GM13977 (cell line): ENCODE data around the gene COPS9.

Source experiments
- DNase-seq: peaks from one replicate; pipeline ENCODE4 v3.0.0; 2012; ENCODE audit warnings: low spot score
- in situ Hi-C: fragments of 300-500 bp; cut with MboI; formaldehyde crosslinking; loops from one replicate; pipeline ENCODE4 v1.12.0; 2022; ENCODE audit warnings: low sequenced_read_pairs, low pct_unique_long_range_greater_than_20kb, mixed read lengths, inconsistent platforms; ENCODE audit not compliant: unreplicated experiment
- TF ChIP-seq, protein P1 (sequence below): IDR thresholded peaks from 2 replicates; pipeline ENCODE4 v1.5.1; 2012; ENCODE audit warnings: mild to moderate bottlenecking, control low read depth; ENCODE audit not compliant: insufficient read depth; ENCODE audit errors: extremely low read depth, missing control alignments

COPS9 gene

DNA sequence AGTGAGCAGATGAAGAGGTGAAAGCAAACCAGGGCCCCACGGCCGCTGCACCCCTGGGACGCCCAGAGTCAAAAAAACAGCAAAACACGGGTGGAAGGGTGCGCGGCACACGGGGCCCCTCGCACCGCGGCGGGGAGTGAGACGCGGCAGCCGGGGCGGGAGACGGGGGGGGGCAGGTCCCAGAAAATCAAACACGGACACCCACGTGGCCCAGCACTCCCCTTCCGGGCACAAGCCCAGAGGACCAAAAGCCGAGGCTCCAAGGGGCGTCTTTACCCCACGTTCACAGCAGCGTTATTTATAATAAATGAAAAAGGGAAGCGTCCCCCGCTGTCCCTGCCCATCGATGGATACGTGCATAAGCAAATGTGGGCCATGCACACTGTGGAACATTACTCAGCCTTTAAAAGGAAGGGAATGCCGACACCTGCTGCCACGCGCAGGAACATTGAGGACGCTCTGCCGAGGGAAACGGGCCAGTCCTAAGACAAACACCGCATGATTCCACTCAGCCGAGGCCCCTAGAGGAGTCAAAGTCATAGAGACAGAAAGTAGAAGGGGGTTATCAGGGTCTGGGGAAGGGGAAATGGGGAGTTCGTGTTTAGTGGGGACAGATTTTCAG lies 677 bp upstream of the COPS9 start:
- in situ Hi-C loops: no loop called here
- TF ChIP-seq, protein P1, sequence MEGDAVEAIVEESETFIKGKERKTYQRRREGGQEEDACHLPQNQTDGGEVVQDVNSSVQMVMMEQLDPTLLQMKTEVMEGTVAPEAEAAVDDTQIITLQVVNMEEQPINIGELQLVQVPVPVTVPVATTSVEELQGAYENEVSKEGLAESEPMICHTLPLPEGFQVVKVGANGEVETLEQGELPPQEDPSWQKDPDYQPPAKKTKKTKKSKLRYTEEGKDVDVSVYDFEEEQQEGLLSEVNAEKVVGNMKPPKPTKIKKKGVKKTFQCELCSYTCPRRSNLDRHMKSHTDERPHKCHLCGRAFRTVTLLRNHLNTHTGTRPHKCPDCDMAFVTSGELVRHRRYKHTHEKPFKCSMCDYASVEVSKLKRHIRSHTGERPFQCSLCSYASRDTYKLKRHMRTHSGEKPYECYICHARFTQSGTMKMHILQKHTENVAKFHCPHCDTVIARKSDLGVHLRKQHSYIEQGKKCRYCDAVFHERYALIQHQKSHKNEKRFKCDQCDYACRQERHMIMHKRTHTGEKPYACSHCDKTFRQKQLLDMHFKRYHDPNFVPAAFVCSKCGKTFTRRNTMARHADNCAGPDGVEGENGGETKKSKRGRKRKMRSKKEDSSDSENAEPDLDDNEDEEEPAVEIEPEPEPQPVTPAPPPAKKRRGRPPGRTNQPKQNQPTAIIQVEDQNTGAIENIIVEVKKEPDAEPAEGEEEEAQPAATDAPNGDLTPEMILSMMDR: no peak
- DNase-seq: peak; percentile 56

DNA sequence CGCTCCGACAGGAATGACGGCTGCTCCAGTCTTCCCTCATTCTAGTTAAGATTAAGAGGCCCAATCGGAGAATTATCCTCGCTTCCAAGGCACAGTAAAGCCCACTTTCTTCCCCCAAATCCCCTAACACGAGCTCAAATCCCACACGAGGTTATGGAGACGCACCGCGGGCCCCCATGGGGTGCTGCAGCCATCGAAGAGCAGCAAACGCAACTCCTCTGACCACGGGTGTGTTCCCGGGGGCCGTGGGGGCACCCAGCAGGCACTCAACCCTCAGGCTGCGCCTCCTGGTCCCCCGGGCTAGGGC lies 446 bp downstream of the COPS9 start:
- TF ChIP-seq, protein P1: no peak
- no peak for DNase-seq
- in situ Hi-C loops: no loop called here

DNA sequence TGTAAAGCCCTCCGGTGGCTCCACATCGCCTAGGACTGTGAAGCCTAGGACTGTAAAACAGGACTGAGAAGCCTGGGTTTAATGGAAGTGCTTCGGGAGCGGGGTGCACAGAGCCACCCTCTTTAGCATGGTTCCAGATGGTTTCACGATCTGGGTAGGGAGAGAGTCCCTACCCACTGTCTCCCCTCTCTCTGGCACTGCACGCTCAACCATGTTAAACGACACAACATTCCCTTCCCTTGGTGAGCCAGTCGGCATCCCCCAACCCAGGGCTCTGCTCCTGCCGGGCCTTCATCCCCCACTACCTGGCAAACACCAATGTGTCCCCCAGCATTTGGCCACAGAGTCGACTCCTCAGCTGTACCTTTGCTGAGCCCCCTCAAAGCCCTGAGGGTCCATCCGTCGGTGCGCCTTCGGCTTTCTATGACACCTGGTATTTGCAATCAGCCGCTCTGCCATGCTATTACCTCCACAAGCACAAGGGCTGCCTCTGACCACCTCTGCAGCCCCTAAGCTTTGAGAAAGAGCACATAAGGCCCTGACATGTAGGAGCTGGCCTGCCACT lies 1.1 kb downstream of the COPS9 start:
- TF ChIP-seq, protein P1: no peak
- no peak for DNase-seq
- in situ Hi-C loops: no loop called here

DNA sequence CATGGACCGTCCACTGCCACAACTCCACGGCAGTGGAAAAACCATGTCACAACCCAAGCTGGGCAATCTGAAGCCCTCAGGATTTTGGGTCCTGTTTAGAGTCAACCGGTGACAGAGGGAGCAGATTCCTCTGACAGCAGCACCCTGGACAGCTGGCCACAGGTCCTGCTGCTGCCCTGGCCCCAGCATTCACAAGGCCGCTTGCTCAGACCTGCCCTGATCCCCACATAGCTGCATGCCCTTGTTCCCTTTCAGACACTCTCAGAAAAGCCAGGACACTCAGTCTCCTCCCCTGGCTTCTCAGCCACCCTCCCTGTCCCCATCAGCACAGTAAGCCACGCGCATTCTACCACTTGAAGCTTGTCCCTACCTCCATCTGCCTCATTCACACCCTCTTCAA lies 1.6 kb downstream of the COPS9 start:
- TF ChIP-seq, protein P1: no peak
- in situ Hi-C loops: no loop called here

DNA sequence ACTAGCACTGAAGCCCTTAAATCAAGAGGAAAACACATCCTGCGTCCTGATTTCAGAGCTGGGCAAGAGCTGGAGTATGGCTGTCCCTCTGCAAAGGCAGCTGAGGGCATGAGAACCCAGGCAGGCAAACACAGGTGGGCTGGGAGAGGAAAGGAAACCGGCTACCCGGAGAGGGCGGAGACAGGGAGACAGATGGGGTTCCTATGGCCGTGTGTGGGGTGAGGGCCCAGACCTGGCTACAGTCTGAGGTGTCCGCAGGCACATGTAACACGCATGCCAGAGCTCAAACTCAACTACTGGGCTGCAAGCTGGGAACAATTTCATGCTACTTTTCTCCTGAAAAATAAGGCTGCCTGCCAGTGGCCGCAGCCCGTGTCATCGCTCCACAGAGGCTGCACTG lies 2.7 kb downstream of the COPS9 start:
- TF ChIP-seq, protein P1: no peak
- in situ Hi-C loops: no loop called here
- no peak for DNase-seq

More for the DNA sequence above, 1.6 kb downstream of the COPS9 start:
- no peak for DNase-seq

DNA sequence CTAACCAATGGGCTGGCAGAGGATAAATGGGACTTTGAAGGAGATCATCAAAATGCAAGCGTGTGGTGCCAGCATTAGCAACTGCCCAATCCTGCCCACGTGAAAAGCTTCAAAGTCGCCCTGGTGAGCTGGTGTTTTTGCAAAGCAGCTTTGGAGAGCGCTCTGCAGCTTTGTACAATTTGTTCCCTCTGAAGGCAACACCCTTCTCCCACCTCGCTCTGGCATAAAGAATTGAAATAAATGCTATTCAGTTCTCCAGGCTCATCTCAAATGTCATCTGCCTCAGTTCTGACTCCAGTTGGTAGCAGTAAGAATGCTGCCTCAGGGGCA lies 3.5 kb downstream of the COPS9 start:
- DNase-seq: no peak
- in situ Hi-C loops: no loop called here
- TF ChIP-seq, protein P1: no peak

DNA sequence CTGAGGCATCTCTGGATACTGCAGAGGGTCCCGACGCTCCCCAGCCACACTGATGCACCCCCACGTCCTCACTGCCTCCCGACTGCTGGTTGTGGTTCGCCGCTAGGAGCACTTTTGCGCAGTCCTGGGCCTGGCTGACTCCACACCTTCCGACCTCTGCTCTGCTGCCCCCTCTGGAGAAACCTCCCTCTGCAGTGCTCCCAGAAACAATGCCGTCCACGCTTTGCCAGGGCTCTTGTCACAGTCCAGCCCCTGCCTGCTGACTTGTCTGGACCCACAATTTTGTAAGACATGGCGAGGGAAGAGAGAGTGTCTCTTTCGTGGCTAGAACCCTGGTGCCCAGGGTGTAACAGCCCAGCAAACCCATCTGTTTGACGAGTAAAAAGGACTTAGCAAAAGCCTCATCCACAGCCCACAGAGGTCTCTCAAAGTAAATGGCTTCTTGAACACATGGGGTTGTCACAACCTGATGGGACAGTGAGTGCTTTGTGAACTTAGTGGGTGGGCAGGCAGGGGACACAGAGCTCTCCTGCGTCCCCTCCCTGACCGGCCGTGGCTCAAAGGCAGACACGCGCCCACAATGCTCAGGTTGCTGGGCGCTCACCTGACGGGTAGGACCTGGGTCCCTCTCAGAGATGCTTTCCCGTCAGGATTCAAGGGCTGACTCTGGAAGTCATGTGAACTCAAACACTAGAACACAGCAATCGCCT lies 4.0 kb downstream of the COPS9 start:
- TF ChIP-seq, protein P1: no peak
- in situ Hi-C loops: no loop called here
- no peak for DNase-seq
